Ectodermal cell (in vitro differentiated cells): ENCODE results near the gene IGDCC3.
A peak's percentile ranks its signal among the peaks of the same experiment; 100 is the strongest.

Source experiments
- H3K27ac ChIP-seq: 2 replicates; pipeline ENCODE4 v1.7.0; 2013; ENCODE audit warnings: mild to moderate bottlenecking, low read depth, low read length; ENCODE audit not compliant: insufficient read depth, poor library complexity, severe bottlenecking
- H3K27me3 ChIP-seq: 2 replicates; pipeline ENCODE4 v1.7.0; 2013; ENCODE audit warnings: mild to moderate bottlenecking, low read length; ENCODE audit not compliant: insufficient read depth, control insufficient read depth, poor library complexity, severe bottlenecking
- H3K36me3 ChIP-seq: one replicate; pipeline ENCODE4 v1.7.0; 2013; ENCODE audit warnings: low read length; ENCODE audit not compliant: control insufficient read depth, insufficient read depth
- H3K4me1 ChIP-seq: one replicate; pipeline ENCODE4 v1.7.0; 2013; ENCODE audit warnings: low read length; ENCODE audit not compliant: control insufficient read depth, insufficient read depth
- H3K4me3 ChIP-seq: 2 replicates; pipeline ENCODE4 v1.7.0; 2013; ENCODE audit warnings: low read depth, low read length, control low read depth; ENCODE audit not compliant: insufficient read depth
- H3K9me3 ChIP-seq: 2 replicates; pipeline ENCODE4 v1.7.0; 2013; ENCODE audit warnings: mild to moderate bottlenecking, low read length, moderate library complexity; ENCODE audit not compliant: control insufficient read depth
- WGBS, 2 experiments: methylation state at CpG; one replicate each; pipeline ENCODE4 v1.1.7; 2013; ENCODE audit warnings: missing lambda C conversion rate in 2 of 2; 5-methylcytosine and 5-hydroxymethylcytosine counted together

IGDCC3 gene

DNA sequence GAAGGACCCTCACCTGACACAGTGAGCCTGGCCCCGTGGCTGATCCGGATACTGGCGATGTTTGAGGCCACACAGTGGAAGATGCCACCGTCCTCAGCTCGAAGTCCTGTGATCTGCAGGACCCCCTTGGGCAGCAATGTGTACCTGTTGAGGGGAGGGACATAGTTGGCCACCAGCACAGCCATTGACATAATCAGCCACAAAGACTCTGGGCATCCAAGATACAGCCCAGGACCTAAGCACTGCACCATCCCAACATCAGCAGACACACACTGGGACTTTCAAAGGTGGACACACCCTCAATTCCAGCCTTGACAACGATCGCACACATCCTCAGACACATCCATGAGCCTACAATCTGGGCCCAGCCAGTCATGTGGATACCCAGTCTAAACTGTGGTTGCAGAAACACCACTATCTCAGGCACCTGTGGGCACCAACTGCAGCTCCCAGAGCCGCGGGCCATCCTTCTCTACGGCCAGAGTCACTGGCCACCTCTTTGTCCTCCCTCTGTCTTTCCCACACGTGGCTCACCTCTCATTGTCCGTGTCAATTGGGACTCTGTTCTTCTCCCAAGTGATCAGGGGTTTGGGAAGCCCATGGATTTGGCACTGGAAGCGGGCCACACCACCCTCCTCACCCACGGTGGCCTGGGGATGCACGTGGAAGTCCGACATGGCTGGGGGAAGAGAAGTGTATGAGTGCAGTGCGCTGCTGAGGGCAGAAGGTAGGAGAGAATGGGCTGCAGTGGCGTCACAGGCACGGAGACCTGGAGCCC is 42.3 kb downstream of the IGDCC3 start:
- Histone ChIP-seq H3K27ac (no peak overlapping the region), H3K9me3 (no peaks in the 10 kb centered on the region), H3K27me3 (no peaks in the 10 kb centered on the region), H3K36me3 (peaks cover 12% of the 10 kb centered on the region), H3K4me1 (peaks cover 73% of the 10 kb centered on the region), H3K4me3 (no peak overlapping the region)
- WGBS, 2 experiments: 93% methylated on average over 19 of the region's 19 CpGs

DNA sequence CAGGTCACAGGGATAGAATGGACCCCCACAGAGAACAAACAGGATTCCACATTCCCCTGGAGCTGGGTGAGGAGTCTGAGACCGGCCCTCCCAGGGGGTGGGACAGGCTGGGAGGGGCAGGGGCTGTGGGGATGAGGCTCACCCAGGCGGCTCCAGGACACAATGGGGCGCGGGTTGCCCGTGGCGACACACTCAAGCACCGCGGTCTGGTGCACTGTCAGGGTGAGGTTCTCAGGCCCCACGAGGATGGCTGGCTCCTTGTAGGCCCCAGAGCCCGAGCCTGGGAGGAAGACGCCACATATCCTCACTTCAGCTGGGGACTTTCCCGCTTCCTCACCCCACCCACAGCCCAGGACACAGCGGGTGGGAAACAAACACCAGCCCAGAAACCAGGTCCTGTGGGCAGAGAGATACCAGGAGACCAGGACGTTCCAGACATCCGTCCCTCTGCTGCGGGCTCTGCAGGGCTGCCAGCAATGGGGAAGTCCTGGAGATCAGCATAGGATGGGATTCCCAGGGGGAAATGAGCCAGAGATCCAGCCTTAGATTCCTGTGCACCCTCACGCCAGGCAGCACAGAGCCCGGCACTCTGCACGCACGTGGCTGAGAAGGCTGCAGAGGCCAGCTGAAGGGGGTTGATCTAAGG is 43.1 kb downstream of the IGDCC3 start:
- Histone ChIP-seq H3K27ac (peak overlapping the region; percentile 87), H3K4me1 (peaks cover 65% of the 10 kb centered on the region), H3K36me3 (peaks cover 19% of the 10 kb centered on the region), H3K9me3 (no peaks in the 10 kb centered on the region), H3K4me3 (no peak overlapping the region), H3K27me3 (no peaks in the 10 kb centered on the region)
- WGBS, 2 experiments: 43 to 49% methylated on average over 20 of the region's 20 CpGs

DNA sequence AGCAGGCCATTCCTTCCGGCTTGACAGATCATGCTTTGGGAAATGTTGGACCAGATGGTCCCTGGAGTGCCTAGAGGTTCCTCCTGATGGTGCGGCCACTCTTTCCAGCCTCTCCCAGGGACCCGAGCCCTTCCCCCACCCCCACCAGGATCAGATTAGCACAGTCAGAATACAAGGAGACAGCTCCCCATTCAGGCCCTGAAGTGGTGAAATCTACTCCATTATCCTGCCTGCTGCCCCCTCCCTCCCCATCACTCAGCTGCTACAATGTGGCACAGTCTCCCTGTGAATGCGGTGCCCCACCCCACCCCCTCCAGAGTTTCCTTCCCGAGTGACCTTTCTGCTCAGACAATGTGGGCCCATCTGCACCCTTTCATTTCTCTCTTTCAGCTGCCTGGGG is 43.9 kb downstream of the IGDCC3 start:
- Histone ChIP-seq H3K36me3 (peaks cover 28% of the 10 kb centered on the region), H3K9me3 (no peaks in the 10 kb centered on the region), H3K27ac (peak overlapping the region; percentile 87), H3K4me3 (no peak overlapping the region), H3K4me1 (peaks cover 64% of the 10 kb centered on the region), H3K27me3 (no peaks in the 10 kb centered on the region)
- WGBS, 2 experiments: 27 to 33% methylated on average over 5 of the region's 5 CpGs

DNA sequence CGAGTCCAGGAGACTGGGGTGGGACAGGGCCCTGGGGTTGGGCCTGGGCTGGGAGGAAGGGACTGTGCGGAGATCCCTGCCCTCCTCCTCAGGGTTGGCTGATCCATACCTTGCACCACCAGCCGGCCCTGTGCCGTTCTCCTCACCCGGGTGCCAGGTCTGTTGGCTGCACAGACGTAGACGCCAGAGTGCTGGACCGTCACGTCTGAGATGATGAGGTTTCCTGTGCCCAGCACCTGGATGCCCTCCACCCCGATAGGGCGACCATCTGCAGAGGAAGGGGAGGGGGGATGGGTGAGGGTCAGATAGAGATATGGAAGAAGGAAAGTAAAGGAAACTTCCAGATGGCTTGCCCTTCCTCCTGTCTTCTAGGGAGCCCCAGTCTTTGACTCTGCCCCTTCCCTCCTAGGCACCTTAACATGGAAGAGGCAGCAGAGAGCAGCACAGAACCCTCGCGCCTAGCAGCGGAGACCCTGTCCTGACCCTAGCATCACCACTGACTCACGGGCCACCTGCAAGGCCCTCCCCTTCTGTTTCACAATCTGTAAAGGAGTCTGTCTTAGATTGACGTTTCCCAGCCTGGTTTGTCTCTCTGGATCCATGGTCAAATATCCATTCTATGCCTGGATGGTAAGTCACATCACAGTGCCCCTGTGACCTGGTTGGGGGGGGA is 44.5 kb downstream of the IGDCC3 start:
- peaks cover 58% of the 10 kb centered on the region for H3K4me1 ChIP-seq
- 85 to 86% methylated on average over 16 of the region's 16 CpGs for WGBS, 2 experiments
- H3K27me3 ChIP-seq: no peaks in the 10 kb centered on the region
- H3K36me3 ChIP-seq: peaks cover 30% of the 10 kb centered on the region
- H3K27ac ChIP-seq: no peak overlapping the region
- H3K4me3 ChIP-seq: no peak overlapping the region
- no peaks in the 10 kb centered on the region for H3K9me3 ChIP-seq

DNA sequence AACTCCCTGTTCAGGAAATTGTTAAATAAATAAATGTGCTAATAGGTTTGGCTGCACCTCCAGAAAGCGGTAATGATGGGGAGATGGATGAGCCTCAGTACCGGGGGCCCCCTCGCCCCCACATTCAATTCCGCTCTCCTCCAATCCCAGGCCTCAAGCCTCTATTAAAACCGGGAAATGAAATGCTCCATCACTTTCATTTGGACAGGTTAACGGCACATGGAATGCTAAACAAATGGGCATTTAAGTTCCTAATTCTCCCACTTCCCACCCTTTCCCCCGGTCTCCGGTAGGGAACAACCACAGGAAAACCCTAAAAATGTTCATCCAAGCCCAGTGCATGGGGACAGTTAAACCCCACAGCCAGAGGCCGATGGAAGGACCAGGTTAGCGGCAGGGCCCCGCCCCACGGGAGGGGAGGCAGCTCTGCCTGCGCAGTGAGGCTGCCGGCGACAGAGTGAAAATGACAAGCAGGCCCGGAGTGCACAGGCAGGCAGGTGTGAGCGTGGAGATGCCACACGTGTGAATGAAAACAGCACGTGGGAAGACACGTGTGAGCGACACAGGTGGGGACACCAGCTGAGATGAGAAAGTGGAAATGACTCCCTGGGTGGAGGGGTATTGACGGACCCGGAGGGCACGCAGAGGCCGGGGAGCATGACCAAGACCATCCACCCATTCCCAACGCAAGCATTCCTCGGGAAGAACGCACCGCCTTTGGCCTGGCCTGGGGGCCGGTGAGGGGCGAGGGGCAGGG is 45.2 kb downstream of the IGDCC3 start:
- Histone ChIP-seq H3K27me3 (no peaks in the 10 kb centered on the region), H3K27ac (no peak overlapping the region), H3K4me3 (no peak overlapping the region), H3K9me3 (no peaks in the 10 kb centered on the region), H3K4me1 (peaks cover 56% of the 10 kb centered on the region), H3K36me3 (peaks cover 30% of the 10 kb centered on the region)
- 92% methylated on average over 31 of the region's 31 CpGs for WGBS, 2 experiments

GRCh38 chr15:65331811-65332210 is 46.0 kb downstream of the IGDCC3 start:
- 95 to 96% methylated on average over 6 of the region's 7 CpGs for WGBS, 2 experiments
- Histone ChIP-seq H3K4me3 (no peak overlapping the region), H3K36me3 (peaks cover 30% of the 10 kb centered on the region), H3K4me1 (peaks cover 50% of the 10 kb centered on the region), H3K27ac (no peak overlapping the region), H3K9me3 (no peaks in the 10 kb centered on the region), H3K27me3 (no peaks in the 10 kb centered on the region)

DNA sequence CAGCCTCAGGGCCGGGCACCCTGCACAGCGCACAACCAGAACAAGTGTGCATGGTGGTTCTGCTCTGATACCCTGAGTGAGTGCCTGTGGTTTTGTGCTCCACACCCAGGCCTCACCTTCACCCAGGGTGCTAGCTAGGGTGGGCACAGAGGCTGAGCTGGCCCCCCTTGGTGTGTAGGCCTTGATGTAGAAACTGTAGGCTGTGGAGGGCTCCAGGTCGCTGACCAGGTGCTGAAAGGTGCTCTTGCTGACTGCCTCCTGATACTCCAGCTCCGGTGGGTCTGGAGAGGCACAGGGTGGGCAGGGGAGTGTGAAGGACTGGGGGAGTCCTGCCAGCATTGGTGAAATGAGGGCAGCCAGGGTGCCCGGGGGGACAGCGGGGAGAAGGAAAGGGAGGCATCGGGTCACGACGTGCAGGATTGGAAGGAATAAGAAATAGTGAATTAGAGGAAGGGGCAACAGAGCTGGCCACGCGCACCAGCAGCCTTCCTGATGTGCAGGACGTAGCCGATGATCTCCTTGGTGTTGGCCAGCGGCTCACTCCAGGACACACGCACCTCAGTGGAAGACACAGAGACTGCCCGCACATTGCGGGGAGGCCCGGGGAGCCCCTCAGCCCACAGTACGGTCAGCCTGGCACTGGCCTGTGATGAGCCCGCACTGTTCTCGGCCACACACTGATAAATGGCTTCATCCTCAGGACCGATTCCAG is 46.7 kb downstream of the IGDCC3 start:
- Histone ChIP-seq H3K27ac (no peak overlapping the region), H3K4me3 (no peak overlapping the region), H3K4me1 (peaks cover 43% of the 10 kb centered on the region), H3K9me3 (no peaks in the 10 kb centered on the region), H3K27me3 (no peaks in the 10 kb centered on the region), H3K36me3 (peaks cover 30% of the 10 kb centered on the region)
- 93 to 95% methylated on average over 22 of the region's 22 CpGs for WGBS, 2 experiments

GRCh38 chr15:65329984-65330735 is 47.6 kb downstream of the IGDCC3 start:
- H3K4me3 ChIP-seq: no peak overlapping the region
- H3K27ac ChIP-seq: no peak overlapping the region
- 87 to 89% methylated on average over 18 of the region's 18 CpGs for WGBS, 2 experiments
- H3K9me3 ChIP-seq: no peaks in the 10 kb centered on the region
- H3K4me1 ChIP-seq: peaks cover 33% of the 10 kb centered on the region
- no peaks in the 10 kb centered on the region for H3K27me3 ChIP-seq
- H3K36me3 ChIP-seq: peaks cover 30% of the 10 kb centered on the region

DNA sequence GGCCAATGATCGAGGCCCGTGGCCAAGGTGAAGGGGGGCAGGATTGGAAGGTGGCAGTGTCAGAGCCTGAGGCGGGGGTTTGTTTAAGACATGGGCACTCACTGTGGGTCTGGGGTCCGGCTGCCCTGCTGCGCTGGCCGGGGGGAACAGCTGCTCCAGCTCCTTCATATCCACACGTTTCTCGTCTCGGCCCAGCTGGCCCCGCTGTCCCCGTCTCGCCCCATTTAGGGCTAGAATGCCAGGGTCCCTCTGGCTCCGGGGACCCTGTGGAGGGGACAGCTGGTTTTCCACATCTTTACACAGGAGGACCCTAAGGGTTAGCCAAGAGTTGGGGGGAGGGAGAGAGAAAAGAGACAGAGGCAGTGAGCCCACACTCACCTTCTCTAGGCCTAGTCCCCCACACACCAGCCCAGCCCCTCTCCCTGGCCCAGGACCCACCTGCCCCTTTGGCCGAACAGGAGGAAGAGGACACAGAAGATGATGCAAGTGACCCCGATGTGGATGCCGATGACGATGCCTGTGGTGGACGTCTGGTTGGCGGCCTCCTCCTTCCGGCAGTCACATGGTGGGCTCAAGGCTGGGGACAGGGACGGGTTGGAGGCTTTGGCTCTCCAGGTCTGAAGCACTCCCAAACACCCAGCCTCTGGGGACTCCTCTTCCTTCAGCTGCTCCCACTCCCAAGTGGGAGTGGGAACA is 48.4 kb downstream of the IGDCC3 start:
- no peaks in the 10 kb centered on the region for H3K27me3 ChIP-seq
- no peak overlapping the region for H3K4me3 ChIP-seq
- H3K4me1 ChIP-seq: peaks cover 26% of the 10 kb centered on the region
- 93 to 94% methylated on average over 21 of the region's 21 CpGs for WGBS, 2 experiments
- no peak overlapping the region for H3K27ac ChIP-seq
- H3K36me3 ChIP-seq: peaks cover 30% of the 10 kb centered on the region
- no peaks in the 10 kb centered on the region for H3K9me3 ChIP-seq
